Stimulated activated naive B cell treated with anti-CD40 and anti-IgM and Interleukin-4, amounts not matched to agents 10 μg/mL and 1 μg/mL and 100 μg/mL, for 72 hours (primary cell): ENCODE results near the gene KRT77.

Experiments
- ATAC-seq, 2 donors: fragments of 150-1000 bp; cut with Tn5 transposase; replicated peaks; 2 replicates each; pipeline ENCODE4 v1.10.0; 2021; ENCODE audit warnings: moderate library complexity in 1 of 2
- DNase-seq: peaks from one replicate; pipeline ENCODE4 v3.0.0; 2021
- H3K27ac Mint-ChIP-seq: one replicate; pipeline ENCODE4 v1.8.0; 2022; ENCODE audit warnings: mild to moderate bottlenecking, mixed read lengths
- H3K27me3 Mint-ChIP-seq, 2 donors: one replicate each; pipeline ENCODE4 v1.8.0; 2022; ENCODE audit warnings: mixed read lengths in 2 of 2
- H3K36me3 Mint-ChIP-seq, 2 donors: one replicate each; pipeline ENCODE4 v1.8.0; 2022; ENCODE audit warnings: mixed read lengths in 2 of 2, mild to moderate bottlenecking in 1 of 2
- H3K4me1 Mint-ChIP-seq, 2 donors: one replicate each; pipeline ENCODE4 v1.8.0; 2022; ENCODE audit warnings: mixed read lengths in 2 of 2, mild to moderate bottlenecking in 1 of 2
- H3K4me3 Mint-ChIP-seq, 2 donors: one replicate each; pipeline ENCODE4 v1.8.0; 2022; ENCODE audit warnings: mild to moderate bottlenecking in 2 of 2, mixed read lengths in 2 of 2, moderate library complexity in 1 of 2
- H3K9me3 Mint-ChIP-seq, 2 donors: one replicate each; pipeline ENCODE4 v1.8.0; 2022; ENCODE audit warnings: mixed read lengths in 2 of 2, mild to moderate bottlenecking in 1 of 2

KRT77 gene

DNA sequence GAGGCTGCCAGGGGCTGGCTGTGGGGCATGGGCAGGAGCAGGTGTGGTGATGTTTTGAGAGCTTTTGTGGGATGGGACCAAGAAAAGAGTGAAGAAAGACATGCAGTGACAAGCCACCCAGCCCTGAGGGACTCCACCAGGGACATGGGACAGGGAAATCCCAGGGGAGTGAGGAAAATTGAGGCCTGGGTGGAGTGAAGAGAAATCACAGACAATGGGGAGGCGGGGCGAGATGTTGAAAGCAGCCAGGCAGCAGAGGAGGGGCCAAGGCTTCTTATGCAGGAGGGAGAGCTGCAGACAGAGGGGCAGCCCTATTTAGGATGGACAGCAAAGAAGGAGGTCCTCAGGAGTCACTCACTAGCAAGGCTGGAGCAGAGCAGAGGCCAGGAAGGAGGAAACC lies 18.9 kb downstream of the KRT77 start:
- Mint-ChIP-seq H3K4me3 (no peak overlapping the region), H3K27ac (no peak overlapping the region), H3K9me3 (no peaks in the 10 kb centered on the region), H3K36me3 (no peaks in the 10 kb centered on the region), H3K27me3 (peaks cover 37 to 47% of the 10 kb centered on the region in 2 donors), H3K4me1 (no peaks in the 10 kb centered on the region)
- ATAC-seq (no peak), DNase-seq (no peak)

DNA sequence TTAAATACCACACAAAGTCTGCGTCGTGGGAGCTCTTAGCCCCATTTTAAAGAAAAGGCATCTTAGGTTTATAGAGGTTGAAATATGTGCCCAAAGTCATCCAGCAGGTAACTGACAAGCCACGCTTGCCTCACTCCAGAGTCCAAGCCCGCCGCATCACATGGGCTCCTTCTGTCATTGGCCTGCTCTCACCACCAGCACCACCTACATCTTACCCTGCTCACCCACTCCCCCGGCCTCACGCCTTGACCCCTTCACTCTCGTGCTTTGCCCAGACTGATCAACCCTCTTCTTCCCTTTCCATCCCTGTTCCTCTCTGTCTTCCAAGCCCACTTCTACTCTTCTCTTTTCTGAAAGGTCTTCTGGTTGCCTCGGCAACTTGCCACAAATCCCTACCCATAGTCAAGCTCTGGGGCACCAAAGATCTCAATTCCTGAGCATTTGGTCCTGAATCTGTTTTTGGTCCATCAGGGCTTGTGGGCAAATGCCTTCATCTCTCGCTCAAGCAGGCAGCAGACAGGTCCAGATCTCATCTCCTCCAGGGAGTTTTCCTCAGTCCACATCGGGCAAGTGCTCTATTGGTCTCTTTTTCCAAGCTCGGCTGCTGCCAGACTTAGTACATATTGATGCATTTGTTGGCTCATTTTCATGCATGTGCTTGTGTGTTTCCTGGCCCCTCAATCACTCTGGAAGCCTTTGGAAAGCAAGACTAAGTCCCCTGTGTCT lies 19.6 kb downstream of the KRT77 start:
- peaks cover 36 to 40% of the 10 kb centered on the region in 2 donors for H3K27me3 Mint-ChIP-seq
- no peak overlapping the region for H3K27ac Mint-ChIP-seq
- no peaks in the 10 kb centered on the region for H3K36me3 Mint-ChIP-seq
- H3K4me1 Mint-ChIP-seq = no peaks in the 10 kb centered on the region
- DNase-seq (no peak), ATAC-seq (no peak)
- no peak overlapping the region for H3K4me3 Mint-ChIP-seq
- no peaks in the 10 kb centered on the region for H3K9me3 Mint-ChIP-seq

DNA sequence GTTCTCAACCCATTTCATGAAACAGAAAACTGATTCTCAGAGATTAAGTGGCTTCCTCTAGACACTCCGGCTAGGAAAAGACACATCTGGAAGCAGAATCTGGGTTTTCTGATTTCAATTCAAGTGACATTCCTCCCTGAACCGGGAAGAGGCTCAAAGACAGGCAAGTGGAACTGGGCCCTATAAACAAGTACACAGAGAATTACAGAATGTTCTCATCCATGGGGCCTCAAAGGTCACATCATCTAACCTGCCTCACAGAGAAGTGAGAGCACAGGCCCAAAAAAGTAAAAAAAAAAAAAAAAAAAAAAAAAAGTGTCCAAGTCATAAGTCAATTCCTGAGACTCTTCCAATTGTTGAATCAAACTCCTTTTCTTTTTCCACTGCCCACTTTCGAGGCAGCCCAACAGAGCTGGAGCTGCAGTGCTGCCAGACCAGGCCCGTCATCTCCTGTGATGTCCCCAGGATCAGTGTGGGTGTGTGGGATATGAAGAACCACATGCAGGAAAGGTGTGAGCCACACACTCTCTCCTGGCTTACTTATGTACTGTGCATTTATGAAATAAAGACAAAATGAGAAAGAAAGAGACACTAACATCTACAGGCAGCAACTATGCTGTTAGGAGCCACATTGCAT lies 20.3 kb downstream of the KRT77 start:
- no peak for ATAC-seq
- Mint-ChIP-seq H3K27me3 (peaks cover 31 to 33% of the 10 kb centered on the region in 2 donors), H3K4me3 (no peak overlapping the region), H3K36me3 (no peaks in the 10 kb centered on the region), H3K27ac (no peak overlapping the region), H3K9me3 (no peaks in the 10 kb centered on the region), H3K4me1 (no peaks in the 10 kb centered on the region)
- no peak for DNase-seq

DNA sequence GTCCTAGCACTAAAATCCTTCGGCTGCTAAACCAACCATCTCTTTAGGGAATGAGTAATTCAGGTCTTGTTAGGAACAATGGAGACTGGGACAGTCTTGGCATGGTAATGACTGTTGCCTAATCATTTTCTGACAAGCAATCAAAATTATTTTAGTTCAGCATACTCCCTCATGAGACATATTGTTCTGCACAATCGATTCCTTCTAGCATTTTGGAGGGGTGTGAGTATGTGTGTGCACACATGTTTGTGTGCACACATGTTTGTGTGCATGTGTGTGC lies 21.0 kb downstream of the KRT77 start:
- no peaks in the 10 kb centered on the region for H3K36me3 Mint-ChIP-seq
- peaks cover 26 to 27% of the 10 kb centered on the region in 2 donors for H3K27me3 Mint-ChIP-seq
- no peak overlapping the region for H3K4me3 Mint-ChIP-seq
- no peak overlapping the region for H3K27ac Mint-ChIP-seq
- DNase-seq (no peak), ATAC-seq (no peak)
- H3K4me1 Mint-ChIP-seq = no peaks in the 10 kb centered on the region
- no peaks in the 10 kb centered on the region for H3K9me3 Mint-ChIP-seq

DNA sequence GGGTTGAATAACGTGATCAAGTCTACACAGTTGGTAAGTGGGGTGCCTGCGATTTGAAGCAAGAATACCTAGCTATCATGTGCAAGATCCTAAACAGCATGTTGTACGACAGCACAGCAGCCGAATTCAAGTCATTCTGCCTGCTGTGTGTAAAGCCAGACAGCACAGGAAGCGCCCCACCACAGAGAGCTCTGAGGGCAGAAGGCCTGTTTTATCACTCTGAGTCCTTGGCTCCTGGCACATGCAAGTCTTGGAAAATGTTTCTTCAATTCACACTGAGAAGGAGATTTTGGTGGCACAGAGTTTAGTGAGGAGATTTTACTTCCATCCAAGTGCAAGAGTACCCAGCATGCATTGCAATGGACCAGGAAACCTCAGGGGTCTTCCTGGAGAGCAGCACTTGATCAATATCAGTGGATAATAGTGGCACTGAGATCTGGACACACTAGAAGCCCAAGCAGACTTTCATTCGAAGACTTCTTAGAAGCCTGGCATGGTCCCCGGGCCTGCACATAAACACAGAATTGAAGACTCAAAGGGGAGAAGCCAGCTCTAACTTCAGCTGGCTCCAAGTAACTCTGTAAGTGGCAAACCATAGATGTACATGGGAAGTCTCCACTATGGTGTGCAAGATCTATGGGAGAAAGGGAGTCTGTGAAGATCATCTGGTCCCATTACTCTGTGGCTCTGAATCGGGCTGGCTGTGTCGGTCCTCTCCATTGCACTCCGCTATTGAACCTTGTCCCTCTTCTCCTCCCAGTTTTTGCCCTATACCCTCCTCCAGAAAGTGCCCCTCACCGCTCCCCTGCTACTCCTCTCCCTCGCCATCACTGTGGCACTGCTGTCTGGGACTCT lies 21.6 kb downstream of the KRT77 start:
- DNase-seq (no peak), ATAC-seq (no peak)
- Mint-ChIP-seq H3K27me3 (peaks cover 20 to 22% of the 10 kb centered on the region in 2 donors), H3K4me1 (no peaks in the 10 kb centered on the region), H3K27ac (no peak overlapping the region), H3K9me3 (no peaks in the 10 kb centered on the region), H3K4me3 (no peak overlapping the region), H3K36me3 (no peaks in the 10 kb centered on the region)

DNA sequence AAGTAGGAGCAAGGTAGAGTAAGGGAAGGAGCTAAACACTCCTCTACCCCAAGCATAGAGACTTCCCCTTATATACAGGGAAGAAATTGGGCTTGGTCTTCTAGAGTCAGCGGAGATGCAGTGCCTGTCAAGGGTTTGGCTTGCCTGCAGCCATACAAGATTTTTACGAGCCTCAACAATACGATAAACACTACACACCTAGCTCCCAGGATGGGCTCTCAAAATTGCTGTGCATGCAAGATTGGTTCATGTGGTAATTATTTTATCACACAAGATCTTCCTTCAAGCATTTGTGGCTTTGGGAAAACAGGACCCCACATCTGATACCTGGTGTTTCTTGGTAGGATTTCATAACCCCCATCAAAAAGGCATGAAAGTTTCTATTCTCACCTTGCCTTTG lies 23.0 kb downstream of the KRT77 start, which contains the start of gene KRT1:
KRT1 (minus strand) TSS at position 45 of the 400 bp plus-strand sequence. CDS start 59 bp downstream, outside the sequence.
- peaks cover 26 to 32% of the 10 kb centered on the region in 2 donors for H3K27me3 Mint-ChIP-seq
- no peak within 1 kb of the TSS for H3K27ac Mint-ChIP-seq
- H3K9me3 Mint-ChIP-seq = no peaks in the 10 kb centered on the region
- no peak within 1 kb of the TSS for H3K4me3 Mint-ChIP-seq
- H3K4me1 Mint-ChIP-seq = no peaks in the 10 kb centered on the region
- DNase-seq = no peak
- ATAC-seq = no peak
- no peaks in the 10 kb centered on the region for H3K36me3 Mint-ChIP-seq

DNA sequence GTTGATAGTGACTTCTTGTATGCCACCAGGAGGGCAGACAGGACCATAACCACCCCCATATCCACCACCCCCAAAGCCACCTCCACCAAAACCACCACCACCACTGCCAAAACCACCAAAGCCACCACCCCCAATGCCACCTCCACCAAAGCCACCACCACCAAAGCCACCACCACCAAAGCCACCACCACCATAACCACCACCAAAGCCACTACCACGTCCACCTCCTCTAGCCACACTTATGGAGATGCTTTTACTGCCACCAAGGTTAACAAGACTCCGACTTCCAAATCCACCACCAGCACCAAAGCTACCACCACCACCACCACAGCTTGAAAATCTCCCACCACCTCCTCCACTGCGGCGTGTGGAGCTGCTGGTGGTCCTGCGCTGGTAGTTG lies 23.4 kb downstream of the KRT77 start:
- Mint-ChIP-seq H3K4me3 (no peak overlapping the region), H3K4me1 (no peaks in the 10 kb centered on the region), H3K27ac (no peak overlapping the region)

DNA sequence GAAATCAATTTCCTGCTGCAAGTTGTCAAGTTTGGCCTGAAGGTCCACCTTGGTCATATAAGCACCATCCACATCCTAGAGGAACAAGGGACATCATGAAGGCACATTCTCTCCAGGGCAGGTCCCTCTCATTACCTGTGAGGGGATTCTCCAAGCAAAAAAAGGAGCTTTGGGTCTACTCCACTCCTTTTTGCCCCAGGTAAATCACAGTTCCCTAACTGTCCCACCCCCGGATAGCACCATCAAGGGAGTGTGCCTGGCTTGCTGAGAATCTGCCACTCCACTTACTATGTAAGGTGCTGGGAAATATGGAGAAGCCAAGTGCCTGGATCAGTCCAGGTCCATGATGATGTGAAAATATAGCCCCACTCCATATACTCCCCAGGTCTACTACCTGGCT lies 25.7 kb downstream of the KRT77 start:
- Mint-ChIP-seq H3K27ac (no peak overlapping the region), H3K36me3 (no peaks in the 10 kb centered on the region), H3K4me1 (no peaks in the 10 kb centered on the region), H3K9me3 (no peaks in the 10 kb centered on the region), H3K4me3 (no peak overlapping the region), H3K27me3 (peaks cover 20 to 23% of the 10 kb centered on the region in 2 donors)
- ATAC-seq = no peak
- DNase-seq = no peak

More for the DNA sequence above, 23.4 kb downstream of the KRT77 start:
- no peak for ATAC-seq
- Mint-ChIP-seq H3K27me3 (peaks cover 26 to 34% of the 10 kb centered on the region in 2 donors), H3K36me3 (no peaks in the 10 kb centered on the region), H3K9me3 (no peaks in the 10 kb centered on the region)
- DNase-seq = no peak

DNA sequence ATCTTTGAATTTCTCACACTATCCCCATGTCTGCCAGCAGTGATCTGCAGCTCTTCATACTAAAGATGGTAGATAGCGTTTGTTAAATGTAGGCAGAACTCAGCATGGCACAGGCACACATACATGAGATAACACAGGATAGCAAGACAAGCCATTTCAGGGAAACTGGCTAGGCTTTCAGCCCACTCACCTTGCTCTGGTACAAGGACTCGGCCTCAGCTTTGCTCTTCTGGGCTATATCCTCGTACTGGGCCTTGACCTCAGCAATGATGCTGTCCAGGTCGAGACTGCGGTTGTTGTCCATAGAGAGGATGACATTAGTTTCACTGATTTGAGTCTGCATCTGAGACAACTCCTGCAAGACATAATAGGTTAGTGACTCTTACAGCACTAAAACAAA lies 26.2 kb downstream of the KRT77 start:
- Mint-ChIP-seq H3K4me1 (no peaks in the 10 kb centered on the region), H3K27ac (no peak overlapping the region), H3K9me3 (no peaks in the 10 kb centered on the region), H3K4me3 (no peak overlapping the region), H3K36me3 (no peaks in the 10 kb centered on the region), H3K27me3 (peaks cover 20 to 23% of the 10 kb centered on the region in 2 donors)
- ATAC-seq = no peak
- DNase-seq = no peak

DNA sequence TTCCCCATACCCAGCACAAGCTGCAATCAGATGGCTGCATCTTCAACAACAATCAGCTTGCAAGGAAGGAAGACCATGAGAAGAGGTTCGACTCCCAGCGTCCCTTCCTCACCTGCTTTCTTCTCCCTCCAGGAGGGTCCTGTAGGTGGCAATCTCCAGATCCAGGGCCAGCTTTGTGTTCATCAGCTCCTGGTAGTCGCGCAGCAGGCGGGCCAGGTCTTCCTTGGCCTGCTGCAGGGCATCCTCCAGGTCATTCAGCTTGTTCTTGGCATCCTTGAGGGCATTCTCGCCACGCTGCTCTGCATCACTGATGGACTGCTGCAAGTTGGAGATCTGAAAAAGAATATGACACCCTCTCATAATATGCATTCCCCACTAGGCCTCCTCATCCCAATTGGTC lies 27.2 kb downstream of the KRT77 start:
- Mint-ChIP-seq H3K4me3 (no peak overlapping the region), H3K9me3 (no peaks in the 10 kb centered on the region), H3K27me3 (peaks cover 20 to 23% of the 10 kb centered on the region in 2 donors), H3K4me1 (no peaks in the 10 kb centered on the region), H3K36me3 (no peaks in the 10 kb centered on the region), H3K27ac (no peak overlapping the region)
- ATAC-seq (no peak), DNase-seq (no peak)

DNA sequence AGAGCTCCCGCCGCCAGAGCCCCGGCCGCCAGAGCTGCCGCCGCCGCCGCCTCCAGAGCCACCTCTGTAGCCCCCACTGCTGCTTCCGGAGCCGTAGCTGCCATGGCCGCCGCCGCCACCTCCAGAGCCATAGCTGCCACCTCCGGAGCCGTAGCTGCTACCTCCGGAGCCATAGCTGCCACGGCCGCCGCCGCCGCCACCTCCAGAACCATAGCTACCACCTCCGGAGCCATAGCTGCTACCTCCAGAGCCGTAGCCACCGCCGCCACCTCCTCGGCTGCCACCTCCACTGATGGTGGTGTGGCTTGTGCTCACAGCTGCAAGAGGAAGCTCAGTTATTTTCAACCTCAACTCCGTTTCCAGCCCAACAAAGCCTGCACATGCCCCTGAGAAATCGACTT lies 28.0 kb downstream of the KRT77 start:
- no peak overlapping the region for H3K27ac Mint-ChIP-seq
- H3K27me3 Mint-ChIP-seq = peaks cover 19 to 23% of the 10 kb centered on the region in 2 donors
- H3K4me3 Mint-ChIP-seq = no peak overlapping the region
- H3K9me3 Mint-ChIP-seq = no peaks in the 10 kb centered on the region
- H3K36me3 Mint-ChIP-seq = no peaks in the 10 kb centered on the region
- DNase-seq (no peak), ATAC-seq (no peak)
- H3K4me1 Mint-ChIP-seq = no peaks in the 10 kb centered on the region

DNA sequence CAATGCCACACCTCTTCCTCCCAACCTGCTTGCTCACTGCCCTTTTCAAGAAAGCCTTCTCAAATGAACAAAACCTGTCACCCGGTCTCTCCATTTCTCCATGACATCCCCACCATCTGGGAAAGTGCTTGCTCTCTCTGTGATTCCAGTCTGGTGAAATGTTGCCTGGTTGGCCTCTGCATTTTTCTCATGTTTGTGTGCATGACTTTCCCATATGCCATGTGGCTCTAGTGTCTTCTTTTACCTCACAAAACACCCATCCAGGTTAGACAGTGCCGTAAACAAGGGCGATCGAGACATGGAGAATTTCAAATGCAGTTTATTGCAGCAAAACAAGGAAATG lies 28.9 kb downstream of the KRT77 start:
- H3K27ac Mint-ChIP-seq = no peak overlapping the region
- ATAC-seq = no peak
- no peaks in the 10 kb centered on the region for H3K9me3 Mint-ChIP-seq

DNA sequence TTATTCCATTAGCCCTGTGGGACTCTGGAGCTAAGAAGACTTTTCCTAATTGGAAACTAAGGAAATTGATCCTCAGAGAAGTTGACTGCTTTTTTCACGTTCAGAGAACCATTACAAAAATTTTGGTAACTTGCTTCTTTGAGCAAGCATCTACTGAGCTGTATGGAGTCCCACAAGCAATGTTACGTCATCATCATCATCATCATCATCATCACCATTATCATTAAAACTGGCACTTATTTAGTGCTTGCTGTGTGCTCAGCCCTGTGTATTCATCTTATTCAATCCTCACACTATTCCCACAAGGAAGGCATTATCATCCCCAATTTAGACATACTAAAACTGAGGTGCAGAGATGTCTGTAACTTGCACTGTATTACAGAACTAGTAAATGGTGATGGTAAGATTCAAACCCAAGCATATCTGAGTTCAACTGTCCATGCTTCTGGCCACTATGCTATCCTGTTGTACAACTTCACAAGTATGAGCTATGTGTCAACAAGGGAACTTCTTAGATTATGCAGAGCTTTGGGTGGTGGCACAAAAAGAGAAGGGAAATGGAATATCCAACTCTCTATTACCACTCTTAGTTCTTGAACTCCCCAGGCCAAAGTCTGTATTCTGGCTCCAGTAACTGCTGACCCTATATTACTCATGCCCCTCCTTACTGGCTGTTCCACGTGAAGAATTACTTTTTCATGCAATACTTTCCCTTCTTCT lies 29.5 kb downstream of the KRT77 start:
- Mint-ChIP-seq H3K9me3 (no peaks in the 10 kb centered on the region), H3K4me3 (no peak overlapping the region), H3K27ac (no peak overlapping the region), H3K4me1 (no peaks in the 10 kb centered on the region), H3K36me3 (no peaks in the 10 kb centered on the region), H3K27me3 (peaks cover 19 to 23% of the 10 kb centered on the region in 2 donors)
- ATAC-seq (no peak), DNase-seq (no peak)

More for the DNA sequence above, 28.9 kb downstream of the KRT77 start:
- Mint-ChIP-seq H3K27me3 (peaks cover 18 to 22% of the 10 kb centered on the region in 2 donors), H3K4me3 (no peak overlapping the region), H3K36me3 (no peaks in the 10 kb centered on the region), H3K4me1 (no peaks in the 10 kb centered on the region)
- DNase-seq = no peak

DNA sequence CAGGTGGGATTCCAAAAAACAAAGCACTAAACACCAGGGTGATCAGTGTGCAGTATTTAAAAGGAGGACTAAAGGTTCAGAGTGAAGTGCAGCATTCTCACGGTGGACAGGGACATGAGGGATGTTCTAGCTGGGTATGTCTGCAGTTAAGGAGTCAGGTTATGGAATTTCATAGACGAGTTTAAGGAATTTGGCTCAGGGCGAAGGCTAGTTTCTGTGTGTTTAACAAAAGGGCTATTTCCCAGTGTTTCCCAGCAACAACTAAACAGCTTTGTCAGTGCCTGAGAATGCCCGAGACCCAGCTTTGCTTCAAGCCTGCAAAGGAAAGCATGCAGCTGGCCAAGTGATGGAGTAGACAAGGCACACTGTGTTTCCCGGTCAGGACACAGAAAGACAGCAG lies 30.1 kb downstream of the KRT77 start:
- Mint-ChIP-seq H3K27ac (no peak overlapping the region), H3K27me3 (peaks cover 19 to 26% of the 10 kb centered on the region in 2 donors), H3K9me3 (no peaks in the 10 kb centered on the region), H3K4me1 (no peaks in the 10 kb centered on the region), H3K4me3 (no peak overlapping the region), H3K36me3 (no peaks in the 10 kb centered on the region)
- ATAC-seq (no peak), DNase-seq (no peak)
